ENCODE data around the gene EHD4.

EHD4 gene

GRCh38 chr15:41957021-41957897, 15.1 kb downstream of the EHD4 start:
- no peak for TF ChIP-seq CTCF (IDR thresholded peaks at IDR 0.05; ENCODE audit: low read length, missing control alignments)
- no peak overlapping the region for H3K4me3 ChIP-seq (replicated peaks; ENCODE audit: low read depth, low read length)
- no peak for DNase-seq (ENCODE audit: low read depth)

GRCh38 chr15:41955807-41956525, 16.4 kb downstream of the EHD4 start:
- no peak overlapping the region for H3K4me3 ChIP-seq (replicated peaks; ENCODE audit: low read depth, low read length)
- TF ChIP-seq CTCF (IDR thresholded peaks at IDR 0.05; ENCODE audit: low read length, missing control alignments), result no peak
- DNase-seq (ENCODE audit: low read depth), result no peak

GRCh38 chr15:41955100-41955499, 17.3 kb downstream of the EHD4 start:
- DNase-seq (ENCODE audit: low read depth), result no peak
- H3K4me3 ChIP-seq (replicated peaks; ENCODE audit: low read depth, low read length), result no peak overlapping the region
- TF ChIP-seq CTCF (IDR thresholded peaks at IDR 0.05; ENCODE audit: low read length, missing control alignments), result no peak

GRCh38 chr15:41954036-41954435, 18.3 kb downstream of the EHD4 start:
- TF ChIP-seq CTCF (IDR thresholded peaks at IDR 0.05; ENCODE audit: low read length, missing control alignments), result no peak
- DNase-seq (ENCODE audit: low read depth), result no peak
- H3K4me3 ChIP-seq (replicated peaks; ENCODE audit: low read depth, low read length), result no peak overlapping the region

GRCh38 chr15:41952013-41952563, 20.3 kb downstream of the EHD4 start:
- no peak for DNase-seq (ENCODE audit: low read depth)
- H3K4me3 ChIP-seq (replicated peaks; ENCODE audit: low read depth, low read length), result no peak overlapping the region
- TF ChIP-seq CTCF (IDR thresholded peaks at IDR 0.05; ENCODE audit: low read length, missing control alignments), result no peak

- TF ChIP-seq CTCF (IDR thresholded peaks at IDR 0.05; ENCODE audit: low read length, missing control alignments), result no peak
- no peak for DNase-seq (ENCODE audit: low read depth)
- H3K4me3 ChIP-seq (replicated peaks; ENCODE audit: low read depth, low read length), result no peak overlapping the region
These were observed 20.8 kb downstream of the EHD4 start for GRCh38 chr15:41951571-41951970.

Data from fibroblast of pulmonary artery (primary cell).